SK-N-SH (cell line): ENCODE results near the gene ARHGAP6. TPM values are rescaled to one million over a fixed set of nuclear protein-coding genes. Genes with fewer than 3 reads are reported as not detected.
A peak's percentile ranks its signal among the peaks of the same experiment; 100 is the strongest.

Experiments used
- CTCF ChIA-PET: fragments of 300-600, 350-600 bp; formaldehyde crosslinking; extraction: SDS; loops from one replicate; lab custom pipeline; 2021; lab: Yijun Ruan, JAX
- POLR2A ChIA-PET: fragments of 350-600 bp; sonication (Branson Sonifier 250); formaldehyde crosslinking; extraction: SDS; loops from one replicate; lab custom pipeline; 2020; ENCODE audit warnings: antibody characterized with exemption, inconsistent platforms; lab: Yijun Ruan, JAX
- DNase-seq: peaks from one replicate; pipeline ENCODE4 v3.0.0; 2012
- H2AFZ ChIP-seq: fragments of 200-600 bp; sonication (generic); 2 replicates; pipeline ENCODE4 v1.8.1; 2016; ENCODE audit warnings: antibody characterized with exemption, mild to moderate bottlenecking, low read depth
- H3F3A ChIP-seq: fragments of 200-600 bp; sonication (generic); replicated peaks from 2 replicates; pipeline ENCODE3; 2016; ENCODE audit warnings: antibody characterized with exemption, mild to moderate bottlenecking; ENCODE audit not compliant: insufficient read depth
- H3K27ac ChIP-seq, 2 experiments: fragments of 200-500 bp in 1 of 2; fragments of 200-600 bp in 1 of 2; sonication (Bioruptor generic) in 1 of 2; sonication (generic), shearing (Covaris generic) in 1 of 2; 2 replicates each; pipeline versions ENCODE4 v1.5.1 to v1.6.1; 2014 to 2016; ENCODE audit warnings: low read depth in 2 of 2, inconsistent platforms in 1 of 2, low read length in 1 of 2, mild to moderate bottlenecking in 1 of 2, mixed read lengths in 1 of 2
- H3K27me3 ChIP-seq: fragments of 200-600 bp; sonication (generic), shearing (Covaris generic); 2 replicates; pipeline ENCODE4 v1.6.1; 2016; ENCODE audit warnings: mixed run types; ENCODE audit not compliant: insufficient read depth
- H3K36me3 ChIP-seq, 2 experiments: fragments of 200-500 bp in 1 of 2; fragments of 200-600 bp in 1 of 2; sonication (Bioruptor generic) in 1 of 2; sonication (generic) in 1 of 2; replicated peaks in 1 of 2; 2 replicates each; pipeline versions ENCODE3 to v1.5.1; 2014 to 2016; ENCODE audit warnings: low read length in 1 of 2, mild to moderate bottlenecking in 1 of 2; ENCODE audit not compliant: insufficient read depth in 2 of 2, control insufficient read depth in 1 of 2
- H3K4me1 ChIP-seq, 2 experiments: fragments of 200-500 bp in 1 of 2; fragments of 200-600 bp in 1 of 2; sonication (Bioruptor generic) in 1 of 2; sonication (generic), shearing (Covaris generic) in 1 of 2; 2 replicates each; pipeline versions ENCODE4 v1.5.1 to v1.6.1; 2014 to 2016; ENCODE audit warnings: low read depth in 1 of 2, low read length in 1 of 2, mixed run types in 1 of 2; ENCODE audit not compliant: insufficient read depth in 2 of 2, control insufficient read depth in 1 of 2
- H3K4me2 ChIP-seq: fragments of 200-600 bp; sonication (generic), shearing (Covaris generic); 2 replicates; pipeline ENCODE4 v1.6.1; 2017; ENCODE audit warnings: mixed run types
- H3K4me3 ChIP-seq, 2 experiments: fragments of 200-500 bp in 1 of 2; fragments of 200-600 bp in 1 of 2; sonication (Bioruptor generic) in 1 of 2; sonication (generic), shearing (Covaris generic) in 1 of 2; 2 replicates each; pipeline versions ENCODE4 v1.5.1 to v1.8.1; 2014 to 2016; ENCODE audit warnings: low read depth in 2 of 2, inconsistent platforms in 1 of 2, low read length in 1 of 2, mild to moderate bottlenecking in 1 of 2, mixed read lengths in 1 of 2, moderate library complexity in 1 of 2
- H3K79me2 ChIP-seq: fragments of 200-600 bp; sonication (generic); 2 replicates; pipeline ENCODE4 v1.8.1; 2017; ENCODE audit warnings: mild to moderate bottlenecking; ENCODE audit not compliant: insufficient read depth
- H3K9ac ChIP-seq: fragments of 200-600 bp; sonication (generic); 2 replicates; pipeline ENCODE4 v1.6.1; 2017; ENCODE audit warnings: mixed run types
- H3K9me2 ChIP-seq: fragments of 200-600 bp; sonication (generic); 2 replicates; pipeline ENCODE4 v1.6.1; 2017; ENCODE audit warnings: mixed run types
- H3K9me3 ChIP-seq: fragments of 200-600 bp; sonication (generic); 2 replicates; pipeline ENCODE4 v1.6.1; 2017; ENCODE audit warnings: mixed run types, mild to moderate bottlenecking, moderate library complexity
- H4K20me1 ChIP-seq: fragments of 200-600 bp; sonication (generic); 2 replicates; pipeline ENCODE4 v1.6.1; 2017; ENCODE audit warnings: mild to moderate bottlenecking, mixed run types; ENCODE audit not compliant: insufficient read depth
- CHD2 ChIP-seq: fragments of 150-350 bp; IDR thresholded peaks from 2 replicates; pipeline ENCODE4 v1.6.1; 2018; ENCODE audit warnings: low read length; ENCODE audit not compliant: partially characterized antibody
- FOSL2 ChIP-seq: IDR thresholded peaks from 2 replicates; pipeline ENCODE4 v1.4.0; 2012; ENCODE audit warnings: low read depth, mild to moderate bottlenecking, moderate library complexity, borderline replicate concordance
- GABPA ChIP-seq: IDR thresholded peaks from 2 replicates; pipeline ENCODE4 v1.4.0; 2012; ENCODE audit warnings: low read depth, mild to moderate bottlenecking
- RCOR1 ChIP-seq: fragments of 150-350 bp; IDR thresholded peaks from 2 replicates; pipeline ENCODE4 v1.6.1; 2017; ENCODE audit warnings: antibody characterized with exemption, low read length
- RFX5 ChIP-seq: IDR thresholded peaks from 2 replicates; pipeline ENCODE4 v1.6.1; 2012; ENCODE audit warnings: mild to moderate bottlenecking, improper control_type of control experiment, low read length
- RXRA ChIP-seq: IDR thresholded peaks from 2 replicates; pipeline ENCODE4 v1.4.0; 2012; ENCODE audit warnings: low read depth, mild to moderate bottlenecking, borderline replicate concordance
- TCF12 ChIP-seq: IDR thresholded peaks from 2 replicates; pipeline ENCODE4 v1.4.0; 2012
- WGBS: methylation state at CpG from one replicate; pipeline ENCODE4 v1.1.6; 2017; ENCODE audit warnings: low lambda C conversion rate; 5-methylcytosine and 5-hydroxymethylcytosine counted together
- polyA plus RNA-seq, 3 experiments: library from polyadenylated mRNA; depleted of rRNA; stranded (reverse); fragments of >200 nt; gene quantifications; 2 replicates each; pipeline ENCODE4 v1.2.3, GENCODE V29; 2012
- TF ChIP-seq, protein P1 (sequence below): IDR thresholded peaks from 2 replicates; pipeline ENCODE4; 2012
- TF ChIP-seq, protein P2 (sequence below): IDR thresholded peaks from 2 replicates; pipeline ENCODE4 v1.4.0; 2012; ENCODE audit warnings: low read depth

The ARHGAP6 gene
- polyA plus RNA-seq, 1 of the 3 experiments (the other 2 are of a cell fraction), result 0.16 TPM

DNA sequence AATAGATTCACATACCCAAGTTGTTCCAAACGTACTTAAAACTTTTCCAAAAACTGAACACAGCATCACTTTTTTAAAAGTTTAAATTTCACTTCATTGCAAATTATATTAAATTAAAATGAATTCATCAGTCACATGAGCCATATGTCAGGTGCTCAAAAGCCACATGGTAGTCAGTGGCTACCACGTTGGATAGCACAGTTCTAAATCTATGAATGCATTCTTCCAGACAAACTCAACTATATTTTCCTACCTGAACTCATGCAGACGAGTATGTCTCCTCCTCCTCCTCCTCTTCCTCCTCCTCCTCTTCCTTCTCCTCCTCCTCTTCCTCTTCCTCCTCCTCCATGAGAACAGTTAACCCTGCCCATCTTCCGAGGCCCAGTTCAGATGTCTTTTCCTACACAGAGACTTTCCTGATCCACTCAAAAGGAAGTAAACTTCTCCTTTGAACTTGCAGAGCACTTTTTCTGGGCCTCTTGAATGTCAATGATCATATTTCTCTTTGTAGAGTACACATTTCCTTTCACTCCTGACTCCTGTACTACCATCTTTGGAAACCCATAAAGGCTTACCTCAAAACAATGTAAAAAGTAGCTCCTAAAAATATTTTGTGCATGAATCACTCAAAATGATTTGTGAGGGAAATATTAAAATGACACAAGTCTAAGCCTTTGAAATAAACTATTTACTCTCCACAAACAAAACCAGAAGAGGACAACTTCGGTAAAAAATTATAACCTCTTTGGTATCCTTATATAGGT is 199.9 kb downstream of the ARHGAP6 start:
- Histone ChIP-seq H3K27me3 (no peaks in the 10 kb centered on the region), H3K9me3 (no peaks in the 10 kb centered on the region), H3K4me3 (no peak overlapping the region), H3K9me2 (no peaks in the 10 kb centered on the region), H3K27ac (no peak overlapping the region), H3K36me3 (no peaks in the 10 kb centered on the region), H3K9ac (no peak overlapping the region), H4K20me1 (no peaks in the 10 kb centered on the region), H3K79me2 (no peaks in the 10 kb centered on the region), H3K4me2 (no peak overlapping the region), H3K4me1 (no peaks in the 10 kb centered on the region), H2AFZ (no peak overlapping the region), H3F3A (peaks cover 5% of the 10 kb centered on the region)
- TF ChIP-seq GABPA (no peak), FOSL2 (0 out of 2 replicates have a peak, but pooled peaks have one; percentile 6), RCOR1 (no peak)
- TF ChIP-seq, protein P1, sequence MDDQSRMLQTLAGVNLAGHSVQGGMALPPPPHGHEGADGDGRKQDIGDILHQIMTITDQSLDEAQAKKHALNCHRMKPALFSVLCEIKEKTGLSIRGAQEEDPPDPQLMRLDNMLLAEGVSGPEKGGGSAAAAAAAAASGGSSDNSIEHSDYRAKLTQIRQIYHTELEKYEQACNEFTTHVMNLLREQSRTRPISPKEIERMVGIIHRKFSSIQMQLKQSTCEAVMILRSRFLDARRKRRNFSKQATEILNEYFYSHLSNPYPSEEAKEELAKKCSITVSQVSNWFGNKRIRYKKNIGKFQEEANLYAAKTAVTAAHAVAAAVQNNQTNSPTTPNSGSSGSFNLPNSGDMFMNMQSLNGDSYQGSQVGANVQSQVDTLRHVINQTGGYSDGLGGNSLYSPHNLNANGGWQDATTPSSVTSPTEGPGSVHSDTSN, result no peak
- POLR2A ChIA-PET, result no interaction called here
- no peak for DNase-seq
- 19% methylated on average over 5 of the region's 5 CpGs for WGBS
- CTCF ChIA-PET, result no interaction called here

DNA sequence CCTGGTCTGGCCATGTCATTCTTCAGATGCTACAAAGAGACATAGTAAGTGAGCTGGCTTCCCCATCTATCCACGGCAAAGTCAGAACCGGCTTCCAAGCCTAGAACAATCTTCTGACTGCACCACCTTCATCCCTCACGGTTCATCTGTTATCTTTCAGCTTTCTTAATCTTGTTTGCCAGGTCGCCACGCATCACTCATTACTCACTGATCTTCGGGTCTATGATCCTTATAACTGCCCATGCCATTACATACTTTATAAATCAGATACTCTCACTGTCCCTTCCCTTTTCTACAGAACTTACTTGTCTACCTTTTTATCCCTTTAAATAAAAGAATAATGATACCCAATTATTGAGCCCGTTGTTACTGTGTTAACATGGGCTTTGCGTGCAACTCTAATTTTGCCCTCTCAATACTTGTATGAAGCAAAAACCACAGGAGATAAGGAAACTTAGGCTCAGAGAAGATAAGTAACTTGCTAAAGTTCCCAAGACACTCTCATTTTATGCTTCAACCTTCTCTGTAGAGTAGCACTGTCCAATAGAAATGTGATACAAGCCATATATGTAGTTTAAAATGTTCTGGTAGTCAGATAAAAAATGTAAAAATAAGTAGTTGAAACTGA is 200.8 kb downstream of the ARHGAP6 start:
- no peak overlapping the region for H3K27ac ChIP-seq
- ChIA-PET CTCF (no interaction called here), POLR2A (no interaction called here)
- H3K9ac ChIP-seq, result no peak overlapping the region
- 35% methylated on average over 8 of the region's 8 CpGs for WGBS
- H3F3A ChIP-seq, result no peaks in the 10 kb centered on the region
- no peaks in the 10 kb centered on the region for H3K27me3 ChIP-seq
- DNase-seq, result no peak
- no peaks in the 10 kb centered on the region for H3K79me2 ChIP-seq
- H3K4me1 ChIP-seq, result no peaks in the 10 kb centered on the region
- TF ChIP-seq TCF12, result no peak
- TF ChIP-seq, protein P2, sequence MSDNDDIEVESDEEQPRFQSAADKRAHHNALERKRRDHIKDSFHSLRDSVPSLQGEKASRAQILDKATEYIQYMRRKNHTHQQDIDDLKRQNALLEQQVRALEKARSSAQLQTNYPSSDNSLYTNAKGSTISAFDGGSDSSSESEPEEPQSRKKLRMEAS, result no peak
- H3K36me3 ChIP-seq, result no peaks in the 10 kb centered on the region
- no peaks in the 10 kb centered on the region for H3K9me2 ChIP-seq
- no peaks in the 10 kb centered on the region for H4K20me1 ChIP-seq
- no peak overlapping the region for H3K4me3 ChIP-seq
- no peak overlapping the region for H3K4me2 ChIP-seq
- no peaks in the 10 kb centered on the region for H3K9me3 ChIP-seq
- H2AFZ ChIP-seq, result no peak overlapping the region

DNA sequence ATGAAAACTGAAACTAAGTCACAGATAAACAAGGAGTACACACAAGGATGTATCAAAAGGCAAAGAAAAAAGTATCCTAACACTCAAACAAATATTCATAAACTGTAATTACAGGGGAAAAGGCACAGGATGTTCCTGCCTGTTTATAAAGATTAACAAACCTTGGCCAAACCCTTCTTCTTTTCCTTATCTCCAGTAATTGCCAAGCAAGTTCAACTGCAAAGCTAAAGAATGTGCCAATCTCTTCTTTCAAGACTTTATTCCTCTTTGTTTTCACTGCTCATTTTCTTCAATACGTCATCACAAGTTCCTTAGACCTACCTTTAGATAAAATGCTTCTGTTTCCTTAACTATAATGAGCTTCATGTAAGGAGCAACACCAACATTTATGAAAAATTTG is 201.3 kb downstream of the ARHGAP6 start:
- no peaks in the 10 kb centered on the region for H3F3A ChIP-seq
- CTCF ChIA-PET, result no interaction called here
- no peak overlapping the region for H3K4me3 ChIP-seq
- no peak overlapping the region for H3K27ac ChIP-seq
- TF ChIP-seq RXRA (no peak), FOSL2 (no peak), CHD2 (no peak), RFX5 (no peak)
- no peaks in the 10 kb centered on the region for H3K36me3 ChIP-seq
- POLR2A ChIA-PET, result no interaction called here
- no peak overlapping the region for H3K4me2 ChIP-seq
- no peak overlapping the region for H2AFZ ChIP-seq
- no peaks in the 10 kb centered on the region for H3K79me2 ChIP-seq
- H3K4me1 ChIP-seq, result no peaks in the 10 kb centered on the region
- no peaks in the 10 kb centered on the region for H3K9me3 ChIP-seq
- no peak for DNase-seq
- H3K9me2 ChIP-seq, result no peaks in the 10 kb centered on the region
- H4K20me1 ChIP-seq, result no peaks in the 10 kb centered on the region
- no peak overlapping the region for H3K9ac ChIP-seq
- 42% methylated on average over 1 of the region's 1 CpG for WGBS
- no peaks in the 10 kb centered on the region for H3K27me3 ChIP-seq
